Loucy (cell line): Measurements from ENCODE around the gene CLEC16A.

ENCODE experiments used
- H2AFZ ChIP-seq: fragments of 200-600 bp; sonication (generic); 2 replicates; pipeline ENCODE4 v1.6.0; 2016; ENCODE audit warnings: antibody characterized with exemption, mild to moderate bottlenecking, low read length, moderate library complexity
- H3F3A ChIP-seq: fragments of 200-600 bp; 2 replicates; pipeline ENCODE4 v1.6.0; 2016; ENCODE audit warnings: antibody characterized with exemption, low read depth, mild to moderate bottlenecking
- H3K27me3 ChIP-seq: fragments of 200-600 bp; sonication (generic); 2 replicates; pipeline ENCODE4 v1.6.1; 2014; ENCODE audit warnings: low read length, mild to moderate bottlenecking; ENCODE audit not compliant: insufficient read depth, poor library complexity, severe bottlenecking
- H3K36me3 ChIP-seq: fragments of 200-600 bp; sonication (generic); 2 replicates; pipeline ENCODE4 v1.6.1; 2016; ENCODE audit warnings: low read length; ENCODE audit not compliant: insufficient read depth
- H3K4me1 ChIP-seq: fragments of 200-600 bp; sonication (generic); 2 replicates; pipeline ENCODE4 v1.5.1; 2014; ENCODE audit warnings: low read length, mild to moderate bottlenecking; ENCODE audit not compliant: insufficient read depth, poor library complexity, severe bottlenecking
- H3K4me2 ChIP-seq: fragments of 200-600 bp; sonication (generic); 2 replicates; pipeline ENCODE4 v1.6.0; 2014; ENCODE audit warnings: antibody characterized with exemption, low read length, low read depth, mild to moderate bottlenecking; ENCODE audit not compliant: poor library complexity, severe bottlenecking
- H3K4me3 ChIP-seq: fragments of 200-600 bp; sonication (generic); 2 replicates; pipeline ENCODE4 v1.5.1; 2014; ENCODE audit warnings: low read length, mild to moderate bottlenecking, mixed read lengths; ENCODE audit not compliant: poor library complexity, severe bottlenecking
- H3K79me2 ChIP-seq: fragments of 200-600 bp; sonication (generic); 2 replicates; pipeline ENCODE4 v1.6.1; 2014; ENCODE audit warnings: low read length; ENCODE audit not compliant: insufficient read depth
- H3K9ac ChIP-seq: fragments of 200-600 bp; sonication (generic); 2 replicates; pipeline ENCODE4 v1.6.0; 2014; ENCODE audit warnings: mild to moderate bottlenecking, low read depth, low read length, moderate library complexity; ENCODE audit not compliant: poor library complexity, severe bottlenecking
- H3K9me2 ChIP-seq: fragments of 200-600 bp; sonication (generic); replicated peaks from 2 replicates; pipeline ENCODE4 v1.6.1; 2016; ENCODE audit warnings: low read depth, low read length, mixed read lengths
- H3K9me3 ChIP-seq: fragments of 200-600 bp; sonication (generic); 2 replicates; pipeline ENCODE4 v1.6.1; 2014; ENCODE audit warnings: mild to moderate bottlenecking, antibody characterized with exemption, low read length, low read depth; ENCODE audit not compliant: insufficient read depth
- H4K20me1 ChIP-seq: fragments of 200-600 bp; sonication (generic); 2 replicates; pipeline ENCODE4 v1.6.0; 2014; ENCODE audit warnings: antibody characterized with exemption, low read length, mild to moderate bottlenecking; ENCODE audit not compliant: insufficient read depth, poor library complexity, severe bottlenecking
- EZH2phosphoT487 ChIP-seq: fragments of 200-600 bp; IDR thresholded peaks from 2 replicates; pipeline ENCODE4 v1.6.1; 2018; ENCODE audit warnings: antibody characterized with exemption, mild to moderate bottlenecking, moderate library complexity, borderline replicate concordance
- TF ChIP-seq, protein P1 (sequence below): fragments of 200-600 bp; sonication (generic); conservative IDR thresholded peaks from 2 replicates; pipeline ENCODE4 v1.5.1; 2014; ENCODE audit warnings: mild to moderate bottlenecking, antibody characterized with exemption, low read length

Gene CLEC16A

DNA sequence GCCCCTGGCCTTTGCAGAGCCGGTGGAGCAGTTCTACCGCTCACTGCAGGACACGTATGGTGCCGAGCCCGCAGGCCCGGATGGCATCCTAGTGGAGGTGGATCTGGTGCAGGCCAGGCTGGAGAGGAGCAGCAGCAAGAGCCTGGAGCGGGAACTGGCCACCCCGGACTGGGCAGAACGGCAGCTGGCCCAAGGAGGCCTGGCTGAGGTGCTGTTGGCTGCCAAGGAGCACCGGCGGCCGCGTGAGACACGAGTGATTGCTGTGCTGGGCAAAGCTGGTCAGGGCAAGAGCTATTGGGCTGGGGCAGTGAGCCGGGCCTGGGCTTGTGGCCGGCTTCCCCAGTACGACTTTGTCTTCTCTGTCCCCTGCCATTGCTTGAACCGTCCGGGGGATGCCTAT lies 37.9 kb upstream of the CLEC16A start:
- H4K20me1 ChIP-seq, result no peaks in the 10 kb centered on the region
- no peak overlapping the region for H3K9ac ChIP-seq
- no peak overlapping the region for H2AFZ ChIP-seq
- no peaks in the 10 kb centered on the region for H3K9me3 ChIP-seq
- no peak for TF ChIP-seq EZH2phosphoT487
- TF ChIP-seq, protein P1, sequence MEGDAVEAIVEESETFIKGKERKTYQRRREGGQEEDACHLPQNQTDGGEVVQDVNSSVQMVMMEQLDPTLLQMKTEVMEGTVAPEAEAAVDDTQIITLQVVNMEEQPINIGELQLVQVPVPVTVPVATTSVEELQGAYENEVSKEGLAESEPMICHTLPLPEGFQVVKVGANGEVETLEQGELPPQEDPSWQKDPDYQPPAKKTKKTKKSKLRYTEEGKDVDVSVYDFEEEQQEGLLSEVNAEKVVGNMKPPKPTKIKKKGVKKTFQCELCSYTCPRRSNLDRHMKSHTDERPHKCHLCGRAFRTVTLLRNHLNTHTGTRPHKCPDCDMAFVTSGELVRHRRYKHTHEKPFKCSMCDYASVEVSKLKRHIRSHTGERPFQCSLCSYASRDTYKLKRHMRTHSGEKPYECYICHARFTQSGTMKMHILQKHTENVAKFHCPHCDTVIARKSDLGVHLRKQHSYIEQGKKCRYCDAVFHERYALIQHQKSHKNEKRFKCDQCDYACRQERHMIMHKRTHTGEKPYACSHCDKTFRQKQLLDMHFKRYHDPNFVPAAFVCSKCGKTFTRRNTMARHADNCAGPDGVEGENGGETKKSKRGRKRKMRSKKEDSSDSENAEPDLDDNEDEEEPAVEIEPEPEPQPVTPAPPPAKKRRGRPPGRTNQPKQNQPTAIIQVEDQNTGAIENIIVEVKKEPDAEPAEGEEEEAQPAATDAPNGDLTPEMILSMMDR, result no peak
- no peaks in the 10 kb centered on the region for H3K36me3 ChIP-seq
- H3K4me2 ChIP-seq, result no peak overlapping the region
- H3F3A ChIP-seq, result no peaks in the 10 kb centered on the region
- no peaks in the 10 kb centered on the region for H3K4me1 ChIP-seq
- no peaks in the 10 kb centered on the region for H3K27me3 ChIP-seq
- H3K4me3 ChIP-seq, result no peak overlapping the region
- H3K79me2 ChIP-seq, result no peaks in the 10 kb centered on the region
- no peaks in the 10 kb centered on the region for H3K9me2 ChIP-seq

DNA sequence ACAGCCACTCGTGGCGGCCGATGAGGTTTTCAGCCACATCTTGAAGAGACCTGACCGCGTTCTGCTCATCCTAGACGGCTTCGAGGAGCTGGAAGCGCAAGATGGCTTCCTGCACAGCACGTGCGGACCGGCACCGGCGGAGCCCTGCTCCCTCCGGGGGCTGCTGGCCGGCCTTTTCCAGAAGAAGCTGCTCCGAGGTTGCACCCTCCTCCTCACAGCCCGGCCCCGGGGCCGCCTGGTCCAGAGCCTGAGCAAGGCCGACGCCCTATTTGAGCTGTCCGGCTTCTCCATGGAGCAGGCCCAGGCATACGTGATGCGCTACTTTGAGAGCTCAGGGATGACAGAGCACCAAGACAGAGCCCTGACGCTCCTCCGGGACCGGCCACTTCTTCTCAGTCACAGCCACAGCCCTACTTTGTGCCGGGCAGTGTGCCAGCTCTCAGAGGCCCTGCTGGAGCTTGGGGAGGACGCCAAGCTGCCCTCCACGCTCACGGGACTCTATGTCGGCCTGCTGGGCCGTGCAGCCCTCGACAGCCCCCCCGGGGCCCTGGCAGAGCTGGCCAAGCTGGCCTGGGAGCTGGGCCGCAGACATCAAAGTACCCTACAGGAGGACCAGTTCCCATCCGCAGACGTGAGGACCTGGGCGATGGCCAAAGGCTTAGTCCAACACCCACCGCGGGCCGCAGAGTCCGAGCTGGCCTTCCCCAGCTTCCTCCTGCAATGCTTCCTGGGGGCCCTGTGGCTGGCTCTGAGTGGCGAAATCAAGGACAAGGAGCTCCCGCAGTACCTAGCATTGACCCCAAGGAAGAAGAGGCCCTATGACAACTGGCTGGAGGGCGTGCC lies 37.2 kb upstream of the CLEC16A start:
- Histone ChIP-seq H3K4me3 (no peak overlapping the region), H3K27me3 (no peaks in the 10 kb centered on the region), H3K9me3 (no peaks in the 10 kb centered on the region), H3K4me2 (no peak overlapping the region), H3K4me1 (no peaks in the 10 kb centered on the region), H2AFZ (no peak overlapping the region), H3K9ac (no peak overlapping the region), H4K20me1 (no peaks in the 10 kb centered on the region), H3K9me2 (no peaks in the 10 kb centered on the region), H3K79me2 (no peaks in the 10 kb centered on the region), H3F3A (no peaks in the 10 kb centered on the region), H3K36me3 (no peaks in the 10 kb centered on the region)
- TF ChIP-seq, protein P1, result no peak
- TF ChIP-seq EZH2phosphoT487, result no peak

DNA sequence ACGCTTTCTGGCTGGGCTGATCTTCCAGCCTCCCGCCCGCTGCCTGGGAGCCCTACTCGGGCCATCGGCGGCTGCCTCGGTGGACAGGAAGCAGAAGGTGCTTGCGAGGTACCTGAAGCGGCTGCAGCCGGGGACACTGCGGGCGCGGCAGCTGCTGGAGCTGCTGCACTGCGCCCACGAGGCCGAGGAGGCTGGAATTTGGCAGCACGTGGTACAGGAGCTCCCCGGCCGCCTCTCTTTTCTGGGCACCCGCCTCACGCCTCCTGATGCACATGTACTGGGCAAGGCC lies 36.7 kb upstream of the CLEC16A start:
- Histone ChIP-seq H3K9me2 (no peaks in the 10 kb centered on the region), H3K36me3 (no peaks in the 10 kb centered on the region), H3K4me2 (no peak overlapping the region), H3K4me3 (no peak overlapping the region), H4K20me1 (no peaks in the 10 kb centered on the region), H3K27me3 (no peaks in the 10 kb centered on the region), H3K79me2 (no peaks in the 10 kb centered on the region), H3K4me1 (no peaks in the 10 kb centered on the region), H3K9me3 (no peaks in the 10 kb centered on the region), H3K9ac (no peak overlapping the region), H3F3A (no peaks in the 10 kb centered on the region), H2AFZ (no peak overlapping the region)
- TF ChIP-seq EZH2phosphoT487, result no peak
- TF ChIP-seq, protein P1, result no peak
